HG03439 (cell line): ENCODE measurements around the gene ATP8A1.
A peak's percentile ranks its signal among the peaks of the same experiment; 100 is the strongest.

Experiments used
- ATAC-seq: cut with Tn5 transposase; IDR thresholded peaks from one replicate; pipeline ENCODE4 v1.9.1; 2021; ENCODE audit warnings: mild to moderate bottlenecking, moderate library complexity; ENCODE audit not compliant: unreplicated experiment

ATP8A1 gene

GRCh38 chr4:42425146-42426065 lies 231.5 kb downstream of the ATP8A1 start:
- ATAC-seq: no peak

GRCh38 chr4:42420140-42420539 lies 236.8 kb downstream of the ATP8A1 start:
- ATAC-seq: no peak

- ATAC-seq: no peak
Observed at GRCh38 chr4:42417550-42417949, 239.4 kb downstream of the ATP8A1 start.

DNA sequence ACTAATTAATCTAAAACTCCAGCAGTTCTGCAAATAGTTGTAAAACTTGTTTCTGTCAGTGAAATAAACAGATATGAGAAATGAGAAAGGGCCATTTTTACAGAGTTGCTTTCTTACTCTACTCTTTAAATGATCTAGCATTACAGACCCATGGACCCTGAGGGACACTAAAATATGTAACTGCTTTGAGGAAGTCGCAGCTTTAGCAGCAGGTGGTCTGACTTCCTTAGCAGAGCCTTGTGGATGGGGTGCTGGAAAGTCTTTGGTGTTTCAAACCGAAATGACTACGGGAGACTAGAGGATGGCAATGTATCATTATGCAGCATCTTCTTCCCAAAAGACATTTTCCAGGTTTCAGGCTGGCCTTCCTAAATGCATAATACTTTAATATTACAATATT lies 240.9 kb downstream of the ATP8A1 start:
- no peak for ATAC-seq

DNA sequence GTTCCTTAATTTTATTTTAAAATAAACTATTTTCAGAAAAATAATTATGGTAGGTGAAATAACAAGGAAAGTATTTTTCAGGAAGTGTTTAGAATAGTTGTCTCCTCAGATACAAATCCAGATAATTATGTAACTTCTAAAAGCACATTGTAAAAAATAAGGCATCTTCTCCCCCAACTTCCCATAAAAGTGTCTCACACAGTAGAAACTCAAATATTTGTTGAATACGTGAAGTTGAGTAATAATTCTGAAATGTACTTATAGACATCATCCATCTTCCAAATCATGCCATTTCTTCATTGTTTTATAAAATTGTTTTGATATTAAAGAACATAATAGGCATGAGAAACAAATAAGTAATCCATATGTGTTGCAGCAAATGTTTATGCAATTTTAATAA lies 241.6 kb downstream of the ATP8A1 start:
- no peak for ATAC-seq

- ATAC-seq: no peak
Observed at GRCh38 chr4:42412251-42412650, 244.7 kb downstream of the ATP8A1 start.

GRCh38 chr4:42411803-42412202 lies 245.1 kb downstream of the ATP8A1 start:
- ATAC-seq: no peak

- no peak for ATAC-seq
Observed at GRCh38 chr4:42410446-42410845, 246.5 kb downstream of the ATP8A1 start.

- no peak for ATAC-seq
Observed at GRCh38 chr4:42404001-42404400, 252.9 kb downstream of the ATP8A1 start.

DNA sequence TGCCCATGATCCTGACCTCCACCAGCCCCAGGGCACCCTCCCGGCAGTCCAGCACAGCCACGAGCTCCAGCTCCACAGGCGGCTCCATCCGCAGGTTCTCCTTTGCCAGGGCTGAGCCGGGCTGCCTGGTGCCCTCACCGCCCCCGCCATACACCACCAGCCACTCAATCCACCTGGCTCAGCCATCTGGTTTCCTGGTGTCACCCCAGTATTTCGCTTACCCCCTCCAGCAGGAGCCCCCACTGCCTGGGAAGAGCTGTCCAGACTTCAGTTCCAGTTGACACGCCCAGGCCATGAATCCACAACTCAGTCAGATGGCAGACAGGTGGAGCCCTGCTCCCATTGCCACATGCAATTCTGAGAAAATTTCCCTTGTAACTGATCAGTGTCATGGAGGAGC lies 255.7 kb downstream of the ATP8A1 start:
- no peak for ATAC-seq

DNA sequence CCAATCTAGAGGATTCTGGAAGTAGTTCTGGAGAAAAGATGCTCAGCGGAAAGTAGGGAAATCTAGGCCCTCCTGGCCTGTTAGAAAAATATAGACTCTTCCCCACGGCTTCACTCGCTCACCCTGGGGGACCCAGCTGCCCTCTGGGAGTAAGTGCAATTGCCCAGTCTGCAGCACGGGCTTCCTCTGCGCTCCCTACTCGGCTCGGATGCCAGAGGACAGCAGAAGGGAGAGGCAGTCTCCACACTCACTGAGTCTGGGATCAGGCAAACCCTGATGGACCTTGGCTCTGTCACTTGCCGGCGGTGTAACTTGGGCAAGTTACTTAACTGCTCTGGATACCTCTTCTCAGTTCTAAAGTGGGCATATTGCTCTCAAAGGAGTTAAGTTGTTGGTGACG lies 257.5 kb downstream of the ATP8A1 start:
- no peak for ATAC-seq

DNA sequence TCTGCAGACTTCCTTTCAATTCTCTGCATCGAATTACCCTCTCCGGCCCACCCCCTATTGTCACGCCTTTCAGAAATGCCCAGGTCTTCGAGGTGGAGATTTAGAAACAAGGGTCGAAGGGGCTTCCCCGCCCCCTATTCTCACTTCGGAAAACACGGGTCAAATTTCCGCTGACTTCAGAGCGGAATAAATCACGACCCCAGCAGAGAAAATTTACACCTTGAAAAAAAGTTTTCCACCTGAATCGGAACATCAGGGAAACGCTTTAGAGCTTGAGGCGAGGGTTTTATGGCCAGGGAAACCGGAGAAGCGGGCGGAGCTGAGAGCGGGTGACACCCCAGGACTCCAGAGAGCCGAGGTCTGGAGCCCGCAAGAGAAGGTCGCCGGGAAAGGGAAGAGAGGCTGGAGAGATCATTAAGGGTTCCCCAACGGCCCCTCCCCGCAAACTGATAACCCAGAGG lies 258.0 kb downstream of the ATP8A1 start:
- ATAC-seq: no peak

DNA sequence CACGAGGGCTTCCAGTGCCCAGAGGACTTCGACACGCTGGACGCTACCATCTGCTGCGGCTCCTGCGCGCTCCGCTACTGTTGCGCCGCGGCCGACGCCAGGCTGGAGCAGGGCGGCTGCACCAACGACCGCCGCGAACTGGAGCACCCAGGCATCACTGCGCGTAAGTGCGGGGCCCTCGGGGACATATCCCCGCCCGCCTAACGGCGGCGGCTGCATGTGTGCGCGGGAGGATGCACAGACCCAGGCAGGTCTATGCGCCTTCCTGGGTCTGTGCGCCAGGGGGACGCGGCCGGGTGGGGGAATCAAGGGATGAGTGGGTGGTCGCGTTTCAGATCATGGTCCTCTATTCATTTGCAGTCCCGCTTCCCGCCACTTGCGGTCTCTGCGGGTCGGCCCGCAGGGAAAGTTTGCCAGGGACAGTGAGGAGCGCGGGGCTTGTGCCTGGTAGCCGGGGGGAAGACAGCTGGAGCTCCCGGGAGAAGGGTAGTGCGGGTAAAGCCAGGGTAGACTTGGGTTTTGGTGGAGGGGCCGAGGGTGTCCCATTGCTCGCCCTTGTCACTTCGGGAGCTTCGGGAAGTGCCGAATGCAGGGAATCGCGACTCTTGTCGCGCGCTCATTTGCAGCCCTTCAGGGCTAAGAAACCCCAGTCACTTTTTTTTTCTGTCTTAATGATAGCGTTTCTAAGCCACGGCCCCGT lies 258.6 kb downstream of the ATP8A1 start:
- peak; percentile 38 for ATAC-seq

- ATAC-seq: peak; percentile 43
Observed at GRCh38 chr4:42397635-42398170, 259.2 kb downstream of the ATP8A1 start.

DNA sequence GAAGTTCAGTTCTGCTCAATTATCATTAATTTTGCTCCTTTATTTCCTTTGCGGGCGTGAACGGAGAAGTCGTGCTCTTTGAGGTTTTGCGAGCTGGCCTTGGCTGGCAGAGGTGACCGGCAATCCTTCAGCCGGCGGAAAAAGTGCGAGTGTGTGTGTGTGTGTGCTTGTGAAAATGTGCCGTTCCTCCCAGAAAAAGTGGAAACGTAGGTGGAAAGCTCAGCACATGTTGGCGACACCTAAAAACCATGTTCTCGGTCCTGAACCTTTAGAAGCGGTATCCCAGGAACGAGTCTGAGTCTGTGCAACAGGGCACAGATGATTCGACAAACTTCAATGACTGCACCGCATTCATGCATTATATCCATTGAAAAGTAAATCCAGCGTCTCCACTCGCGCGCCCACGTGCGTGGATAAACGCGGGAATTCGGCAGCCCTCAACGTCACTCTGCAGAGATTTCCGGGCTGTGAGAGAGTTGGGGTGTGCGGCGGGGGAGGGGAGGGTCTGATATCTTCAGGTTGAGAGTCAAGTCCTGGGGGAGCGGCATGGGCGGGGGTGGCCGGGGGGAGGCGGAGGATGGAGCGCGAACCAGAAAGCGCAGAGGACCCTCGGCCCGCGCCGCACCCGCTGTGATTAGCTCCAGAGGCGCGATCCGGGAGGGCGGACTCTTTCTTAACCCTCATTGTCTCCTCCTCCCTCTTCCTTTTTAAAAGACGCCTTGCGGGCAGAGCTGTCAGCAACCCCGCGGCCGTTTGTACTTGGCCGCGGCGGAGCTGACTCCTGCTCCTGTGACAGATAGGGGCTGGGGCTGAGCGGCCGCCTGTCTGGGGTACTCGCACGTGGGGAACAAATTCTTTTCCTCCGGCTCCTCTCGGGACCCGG lies 259.9 kb downstream of the ATP8A1 start, which contains the start of gene SHISA3:
TSS of gene SHISA3 (plus strand) at position 737 of the 883 bp plus-strand sequence. CDS start 569 bp downstream, outside the sequence.
- peak; percentile 48 for ATAC-seq

DNA sequence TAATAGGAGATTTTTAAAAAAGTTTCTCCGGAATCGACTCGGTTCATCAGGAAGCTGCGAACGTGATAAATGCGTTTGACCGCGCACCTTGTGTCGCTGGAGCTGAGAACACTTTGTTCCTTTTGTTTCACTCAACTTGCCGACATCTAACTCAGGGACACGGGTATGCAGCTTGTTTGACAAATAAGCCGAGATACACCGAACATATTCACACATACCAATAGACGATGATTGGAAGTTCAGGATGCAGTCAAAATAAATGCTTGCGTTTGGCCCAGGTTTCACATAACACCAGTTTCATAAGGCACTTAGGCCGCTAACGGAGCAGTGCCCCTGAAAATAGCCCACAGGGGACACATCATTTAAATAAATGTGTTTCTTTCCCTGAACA lies 260.5 kb downstream of the ATP8A1 start:
- ATAC-seq: no peak

DNA sequence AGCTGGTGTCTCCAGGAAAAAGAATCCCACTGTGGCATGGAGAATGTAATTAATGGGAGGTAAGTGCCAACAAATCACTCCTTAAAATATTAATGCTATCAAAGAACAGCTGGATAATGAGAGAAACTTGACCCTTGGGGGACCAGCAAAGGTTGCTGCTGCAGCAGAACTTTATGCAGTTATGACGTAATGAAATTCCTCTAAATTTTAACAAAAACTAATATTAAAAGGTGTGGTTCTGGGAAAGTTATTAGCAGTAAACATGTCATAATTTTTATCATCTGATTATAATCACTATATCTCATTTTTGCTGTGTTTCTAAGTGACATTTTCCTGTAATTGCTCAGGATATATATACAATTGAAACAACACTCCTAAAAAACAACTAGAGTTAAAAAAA lies 261.3 kb downstream of the ATP8A1 start:
- no peak for ATAC-seq

GRCh38 chr4:42392436-42392835 lies 264.5 kb downstream of the ATP8A1 start:
- ATAC-seq: no peak

DNA sequence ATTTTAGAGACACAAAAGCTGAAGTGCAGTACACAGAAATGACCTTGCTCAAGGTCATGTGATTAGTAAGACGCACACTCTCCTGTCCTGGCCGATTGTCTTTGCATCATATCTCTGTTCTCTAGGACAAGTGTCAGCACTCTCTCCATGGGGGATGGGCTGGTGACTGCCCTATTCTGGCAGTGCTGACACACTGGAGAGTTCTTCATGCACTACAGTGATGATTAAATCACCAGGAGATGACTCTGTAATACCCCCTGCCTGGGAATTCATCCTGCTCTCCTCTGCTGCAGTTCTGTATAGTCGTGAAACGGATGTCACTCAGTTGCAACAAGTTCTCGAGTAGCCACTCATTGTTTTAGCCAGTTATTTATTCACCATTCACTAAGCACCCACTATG lies 264.9 kb downstream of the ATP8A1 start:
- no peak for ATAC-seq

DNA sequence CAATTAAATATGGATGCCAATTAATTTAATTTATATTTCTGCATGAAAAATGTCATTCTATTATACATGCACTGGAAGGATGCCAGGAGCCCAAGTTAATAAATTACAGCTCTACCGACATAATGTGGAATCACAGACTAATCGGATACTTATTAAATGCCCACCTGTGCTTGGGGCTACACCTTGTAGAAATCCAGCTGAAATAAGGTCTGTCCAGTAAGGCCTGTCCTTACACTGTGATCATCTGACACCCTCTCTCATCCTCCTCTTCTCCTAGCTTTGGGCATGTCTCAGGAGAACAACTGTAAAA lies 265.6 kb downstream of the ATP8A1 start:
- no peak for ATAC-seq
